ENCODE data around the gene PNMA3.

Gene PNMA3

GRCh38 chrX:153032397-153033118 lies 23.7 kb upstream of the PNMA3 start:
- no peak for TF ChIP-seq TAF1 (IDR thresholded peaks at IDR 0.05; ENCODE audit: borderline replicate concordance, insufficient read depth, low read length)
- no peak for TF ChIP-seq POLR2AphosphoS5 (IDR thresholded peaks at IDR 0.05; ENCODE audit: low read depth, low read length)
- TF ChIP-seq, protein P1, sequence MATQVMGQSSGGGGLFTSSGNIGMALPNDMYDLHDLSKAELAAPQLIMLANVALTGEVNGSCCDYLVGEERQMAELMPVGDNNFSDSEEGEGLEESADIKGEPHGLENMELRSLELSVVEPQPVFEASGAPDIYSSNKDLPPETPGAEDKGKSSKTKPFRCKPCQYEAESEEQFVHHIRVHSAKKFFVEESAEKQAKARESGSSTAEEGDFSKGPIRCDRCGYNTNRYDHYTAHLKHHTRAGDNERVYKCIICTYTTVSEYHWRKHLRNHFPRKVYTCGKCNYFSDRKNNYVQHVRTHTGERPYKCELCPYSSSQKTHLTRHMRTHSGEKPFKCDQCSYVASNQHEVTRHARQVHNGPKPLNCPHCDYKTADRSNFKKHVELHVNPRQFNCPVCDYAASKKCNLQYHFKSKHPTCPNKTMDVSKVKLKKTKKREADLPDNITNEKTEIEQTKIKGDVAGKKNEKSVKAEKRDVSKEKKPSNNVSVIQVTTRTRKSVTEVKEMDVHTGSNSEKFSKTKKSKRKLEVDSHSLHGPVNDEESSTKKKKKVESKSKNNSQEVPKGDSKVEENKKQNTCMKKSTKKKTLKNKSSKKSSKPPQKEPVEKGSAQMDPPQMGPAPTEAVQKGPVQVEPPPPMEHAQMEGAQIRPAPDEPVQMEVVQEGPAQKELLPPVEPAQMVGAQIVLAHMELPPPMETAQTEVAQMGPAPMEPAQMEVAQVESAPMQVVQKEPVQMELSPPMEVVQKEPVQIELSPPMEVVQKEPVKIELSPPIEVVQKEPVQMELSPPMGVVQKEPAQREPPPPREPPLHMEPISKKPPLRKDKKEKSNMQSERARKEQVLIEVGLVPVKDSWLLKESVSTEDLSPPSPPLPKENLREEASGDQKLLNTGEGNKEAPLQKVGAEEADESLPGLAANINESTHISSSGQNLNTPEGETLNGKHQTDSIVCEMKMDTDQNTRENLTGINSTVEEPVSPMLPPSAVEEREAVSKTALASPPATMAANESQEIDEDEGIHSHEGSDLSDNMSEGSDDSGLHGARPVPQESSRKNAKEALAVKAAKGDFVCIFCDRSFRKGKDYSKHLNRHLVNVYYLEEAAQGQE (IDR thresholded peaks at IDR 0.05; ENCODE audit: insufficient read depth in 1 of 2, low read depth in 2 of 2, low read length in 2 of 2): no peak
- TF ChIP-seq SIN3A (IDR thresholded peaks at IDR 0.05; ENCODE audit: borderline replicate concordance, insufficient read depth, low read length): no peak
- TF ChIP-seq FOXP2 (optimal IDR thresholded peaks at IDR 0.05; ENCODE audit: borderline replicate concordance, extremely low read depth, extremely low read length, insufficient read depth): no peak

DNA sequence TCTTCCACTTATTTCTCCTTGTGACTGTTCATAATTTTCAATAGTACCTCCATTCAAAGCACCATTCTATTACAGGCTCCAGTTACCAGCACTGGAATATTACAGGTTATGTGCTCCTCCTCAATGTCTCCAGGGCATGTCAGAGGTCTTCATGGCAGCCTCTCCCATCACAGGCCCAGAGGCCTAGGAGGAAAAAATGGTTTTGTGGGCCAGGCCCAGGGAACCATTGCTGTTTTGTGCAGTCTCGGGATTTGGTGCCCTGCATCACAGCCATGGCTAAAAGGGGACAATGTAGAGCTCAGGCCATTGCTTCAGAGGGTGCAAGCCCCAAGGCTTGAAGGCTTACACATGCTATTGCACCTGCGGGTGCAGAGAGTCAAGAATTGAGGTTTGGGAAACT lies 7.2 kb upstream of the PNMA3 start:
- no peak for TF ChIP-seq SIN3A (IDR thresholded peaks at IDR 0.05; ENCODE audit: borderline replicate concordance, insufficient read depth, low read length)
- no peak for TF ChIP-seq POLR2AphosphoS5 (IDR thresholded peaks at IDR 0.05; ENCODE audit: low read depth, low read length)
- TF ChIP-seq TAF1 (IDR thresholded peaks at IDR 0.05; ENCODE audit: borderline replicate concordance, insufficient read depth, low read length): no peak
- TF ChIP-seq FOXP2 (optimal IDR thresholded peaks at IDR 0.05; ENCODE audit: borderline replicate concordance, extremely low read depth, extremely low read length, insufficient read depth): no peak
- TF ChIP-seq, protein P1 (IDR thresholded peaks at IDR 0.05; ENCODE audit: insufficient read depth in 1 of 2, low read depth in 2 of 2, low read length in 2 of 2): no peak

- TF ChIP-seq TAF1 (IDR thresholded peaks at IDR 0.05; ENCODE audit: borderline replicate concordance, insufficient read depth, low read length) (no peak), FOXP2 (optimal IDR thresholded peaks at IDR 0.05; ENCODE audit: borderline replicate concordance, extremely low read depth, extremely low read length, insufficient read depth) (no peak), SIN3A (IDR thresholded peaks at IDR 0.05; ENCODE audit: borderline replicate concordance, insufficient read depth, low read length) (no peak), POLR2AphosphoS5 (IDR thresholded peaks at IDR 0.05; ENCODE audit: low read depth, low read length) (no peak)
- TF ChIP-seq, protein P1 (IDR thresholded peaks at IDR 0.05; ENCODE audit: insufficient read depth in 1 of 2, low read depth in 2 of 2, low read length in 2 of 2): no peak
Measured at GRCh38 chrX:153052534-153052933, 3.7 kb upstream of the PNMA3 start.

DNA sequence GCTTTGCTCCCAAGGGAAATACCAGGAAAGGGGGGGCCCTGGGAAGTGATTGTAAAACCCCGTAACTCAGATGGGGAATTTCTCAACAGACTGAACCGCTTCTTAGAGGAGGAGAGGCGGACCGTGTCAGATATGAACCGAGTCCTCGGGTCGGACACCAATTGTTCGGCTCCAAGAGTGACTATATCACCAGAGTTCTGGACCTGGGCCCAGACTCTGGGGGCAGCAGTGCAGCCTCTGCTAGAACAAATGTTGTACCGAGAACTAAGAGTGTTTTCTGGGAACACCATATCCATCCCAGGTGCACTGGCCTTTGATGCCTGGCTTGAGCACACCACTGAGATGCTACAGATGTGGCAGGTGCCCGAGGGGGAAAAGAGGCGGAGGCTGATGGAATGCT lies 1.0 kb downstream of the PNMA3 start:
- no peak for TF ChIP-seq TAF1 (IDR thresholded peaks at IDR 0.05; ENCODE audit: borderline replicate concordance, insufficient read depth, low read length)
- no peak for TF ChIP-seq FOXP2 (optimal IDR thresholded peaks at IDR 0.05; ENCODE audit: borderline replicate concordance, extremely low read depth, extremely low read length, insufficient read depth)
- TF ChIP-seq POLR2AphosphoS5 (IDR thresholded peaks at IDR 0.05; ENCODE audit: low read depth, low read length): no peak
- no peak for TF ChIP-seq SIN3A (IDR thresholded peaks at IDR 0.05; ENCODE audit: borderline replicate concordance, insufficient read depth, low read length)
- TF ChIP-seq, protein P1 (IDR thresholded peaks at IDR 0.05; ENCODE audit: insufficient read depth in 1 of 2, low read depth in 2 of 2, low read length in 2 of 2): no peak

Measured in PFSK-1 (cell line).